Cardiac septum (tissue), 1 donor: Measurements from ENCODE around the gene RANBP3. TPM values are rescaled to one million over a fixed set of nuclear protein-coding genes. Genes with fewer than 3 reads are reported as not detected.

Experiments
- DNase-seq: peaks from one replicate; pipeline ENCODE4 v3.0.0-alpha.2; 2020; ENCODE audit warnings: low spot score
- intact Hi-C: fragments of 100-400 bp; cut with DNase I; formaldehyde crosslinking; loops from one replicate; pipeline ENCODE4 v1.14.0; 2022
- total RNA-seq: library from RNA; stranded (reverse); fragmentation: NEBNext Ultra II Directional; extraction: Animal tissue kit (Norgen Biotek cat#: 25700); gene quantifications from one replicate; pipeline ENCODE4 v1.2.1, GENCODE V29; 2021
- donor health status: DM: no; HTN: no; CAD: no.

RANBP3 gene
- total RNA-seq, 1 donor from 2014 or later, result 49.0 TPM

GRCh38 chr19:5958074-5958850 is 19.7 kb downstream of the RANBP3 start:
- intact Hi-C loops, result loop anchor here (5.0 kb wide), 1 partner anchor 131 kb away; no protein-coding TSS in a partner anchor
- DNase-seq, result no peak

GRCh38 chr19:5957170-5957569 is 20.8 kb downstream of the RANBP3 start:
- no peak for DNase-seq
- intact Hi-C loops, result loop anchor here (5.0 kb wide), 1 partner anchor 130 kb away; no protein-coding TSS in a partner anchor

- DNase-seq, result no peak
- intact Hi-C loops, result loop anchor here (5.0 kb wide), 1 partner anchor 129 kb away; no protein-coding TSS in a partner anchor
Observed at GRCh38 chr19:5956728-5957127, 21.2 kb downstream of the RANBP3 start.

GRCh38 chr19:5956323-5956722 is 21.6 kb downstream of the RANBP3 start:
- DNase-seq, result no peak
- intact Hi-C loops, result loop anchor here (5.0 kb wide), 1 partner anchor 129 kb away; no protein-coding TSS in a partner anchor

- DNase-seq, result no peak
- intact Hi-C loops, result loop anchor here (5.0 kb wide), 1 partner anchor 128 kb away; no protein-coding TSS in a partner anchor
Observed at GRCh38 chr19:5955636-5955935, 22.4 kb downstream of the RANBP3 start.

GRCh38 chr19:5954293-5954692 is 23.6 kb downstream of the RANBP3 start:
- intact Hi-C loops, result no loop called here
- no peak for DNase-seq

GRCh38 chr19:5953680-5954213 is 24.2 kb downstream of the RANBP3 start:
- no peak for DNase-seq
- intact Hi-C loops, result no loop called here

GRCh38 chr19:5953030-5953589 is 24.8 kb downstream of the RANBP3 start:
- intact Hi-C loops, result no loop called here
- DNase-seq, result no peak

- intact Hi-C loops, result no loop called here
- no peak for DNase-seq
Observed at GRCh38 chr19:5952193-5953029, 25.5 kb downstream of the RANBP3 start.

GRCh38 chr19:5951338-5951861 is 26.5 kb downstream of the RANBP3 start:
- DNase-seq, result no peak

GRCh38 chr19:5950741-5951140 is 27.2 kb downstream of the RANBP3 start:
- intact Hi-C loops, result no loop called here

More at GRCh38 chr19:5951338-5951861, 26.5 kb downstream of the RANBP3 start:
- intact Hi-C loops, result no loop called here

GRCh38 chr19:5949792-5950305 is 28.1 kb downstream of the RANBP3 start:
- intact Hi-C loops, result no loop called here
- peak; percentile 79 for DNase-seq

More at GRCh38 chr19:5950741-5951140, 27.2 kb downstream of the RANBP3 start:
- no peak for DNase-seq

- no peak for DNase-seq
- intact Hi-C loops, result no loop called here
Observed at GRCh38 chr19:5948752-5949564, 29.0 kb downstream of the RANBP3 start.

- peak; percentile 80 for DNase-seq
- intact Hi-C loops, result no loop called here
Observed at GRCh38 chr19:5947435-5947834, 30.5 kb downstream of the RANBP3 start.

- intact Hi-C loops, result no loop called here
- no peak for DNase-seq
Observed at GRCh38 chr19:5943623-5944022, 34.3 kb downstream of the RANBP3 start.

- intact Hi-C loops, result no loop called here
- no peak for DNase-seq
Observed at GRCh38 chr19:5943045-5943444, 34.9 kb downstream of the RANBP3 start.

- DNase-seq, result no peak
- intact Hi-C loops, result no loop called here
Observed at GRCh38 chr19:5941673-5942072, 36.3 kb downstream of the RANBP3 start.

GRCh38 chr19:5940260-5941208 is 37.4 kb downstream of the RANBP3 start:
- intact Hi-C loops, result no loop called here
- DNase-seq, result no peak
